GM19239 (cell line): ENCODE data around the gene RMC1.
"Not testable (repeated sequence)": the region's sequence is repeated elsewhere in the genome, so short reads cannot be mapped to it uniquely, and the experiment has no call there.

Experiments used
- DNase-seq: peaks from one replicate; pipeline ENCODE4 v3.0.0; 2011; ENCODE audit warnings: low spot score; ENCODE audit not compliant: insufficient read length
- FAIRE-seq: peaks from 2 replicates; lab custom pipeline; 2011; peaks lifted over from hg19 to GRCh38; lab: Jason Lieb, UNC

The RMC1 gene

DNA sequence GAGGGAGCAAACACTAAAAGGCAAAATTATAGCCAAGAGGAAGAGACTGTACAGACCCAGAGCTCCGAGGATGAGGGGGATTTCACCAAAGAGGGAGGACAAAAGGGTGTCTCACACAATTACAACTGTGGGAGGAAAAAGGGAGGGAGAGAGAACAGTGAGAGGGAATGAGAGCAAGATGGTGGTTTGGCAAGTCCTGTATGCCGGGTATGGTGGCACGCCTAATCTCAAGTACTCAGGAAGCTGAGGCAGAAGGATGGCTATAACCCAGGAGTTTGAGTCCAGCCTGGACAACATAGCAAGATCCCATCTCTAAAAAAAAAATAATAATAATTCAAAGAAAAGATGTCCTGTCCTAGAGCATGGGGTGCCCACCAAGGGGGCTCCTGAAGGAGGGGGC is 48.7 kb downstream of the RMC1 start:
- FAIRE-seq (no peak), DNase-seq (no peak)

DNA sequence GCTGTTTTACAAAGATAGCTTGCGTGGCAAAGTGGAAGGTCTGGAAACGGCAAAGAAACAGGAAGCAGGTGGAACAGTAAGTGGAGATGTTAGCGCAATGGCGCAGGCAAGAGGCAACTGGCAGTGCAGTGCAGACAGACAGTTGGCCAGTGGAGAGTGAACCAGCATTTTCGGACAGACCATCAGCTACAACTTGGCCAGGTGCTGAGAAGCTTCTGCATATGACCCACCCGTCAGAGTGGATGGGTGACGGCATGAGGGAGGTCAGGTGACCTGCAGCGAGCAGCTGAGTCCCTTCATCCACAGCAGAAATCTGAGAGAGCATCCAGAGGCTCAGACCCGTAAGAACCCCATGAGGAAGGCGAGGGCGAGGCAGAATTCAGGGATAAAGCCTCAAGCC is 49.2 kb downstream of the RMC1 start:
- DNase-seq (no peak), FAIRE-seq (no peak)

DNA sequence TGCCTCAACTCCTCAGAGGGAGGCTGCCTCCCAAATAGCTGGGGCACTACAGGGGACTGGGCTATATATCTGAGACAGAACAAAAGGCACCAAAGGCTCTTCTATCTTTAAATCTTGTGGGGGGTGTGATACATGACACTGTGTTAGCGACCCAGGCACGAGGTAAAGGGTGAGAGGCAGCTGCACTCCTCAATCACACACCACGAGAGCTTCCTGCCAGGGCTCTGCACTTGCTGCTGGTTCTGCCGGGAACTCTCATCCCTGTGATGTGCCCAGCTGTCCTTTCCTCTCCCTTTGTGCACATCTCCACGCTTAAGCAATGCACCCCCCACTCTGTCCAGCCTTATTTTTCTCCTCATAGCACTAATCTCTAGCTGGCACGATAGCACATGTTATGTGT is 50.6 kb downstream of the RMC1 start:
- FAIRE-seq (no peak), DNase-seq (no peak)

DNA sequence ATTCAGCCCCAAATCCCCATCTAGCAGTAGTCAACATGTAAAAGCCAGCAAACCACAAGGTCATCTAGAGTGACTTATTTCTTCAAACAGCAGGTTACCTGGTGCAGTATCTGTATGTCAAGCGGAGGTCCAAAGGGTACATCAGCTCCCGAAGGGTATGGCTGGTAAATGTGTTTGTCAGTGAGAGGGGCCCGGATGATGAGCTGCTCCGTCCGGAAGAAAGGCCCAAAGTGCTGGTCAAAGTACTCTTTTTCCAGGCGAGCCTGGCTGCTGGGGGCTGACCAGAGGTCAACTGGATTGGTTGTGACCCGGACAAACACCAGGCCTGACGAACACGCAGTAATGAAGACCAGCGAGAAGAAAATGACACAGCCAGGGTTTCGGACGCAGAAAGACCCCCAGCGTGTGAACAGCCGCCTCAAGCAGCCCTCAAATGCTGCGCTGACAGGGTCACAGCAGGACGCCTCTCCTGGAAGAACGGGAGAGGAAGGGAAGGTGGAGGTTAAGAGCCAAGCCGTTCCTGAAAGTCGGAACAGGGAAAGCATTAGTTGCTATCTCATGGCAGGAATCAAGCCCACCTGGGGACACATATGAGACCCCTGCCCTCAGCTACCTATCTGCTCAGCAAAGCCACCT is 53.0 kb downstream of the RMC1 start:
- no peak for FAIRE-seq
- no peak for DNase-seq

DNA sequence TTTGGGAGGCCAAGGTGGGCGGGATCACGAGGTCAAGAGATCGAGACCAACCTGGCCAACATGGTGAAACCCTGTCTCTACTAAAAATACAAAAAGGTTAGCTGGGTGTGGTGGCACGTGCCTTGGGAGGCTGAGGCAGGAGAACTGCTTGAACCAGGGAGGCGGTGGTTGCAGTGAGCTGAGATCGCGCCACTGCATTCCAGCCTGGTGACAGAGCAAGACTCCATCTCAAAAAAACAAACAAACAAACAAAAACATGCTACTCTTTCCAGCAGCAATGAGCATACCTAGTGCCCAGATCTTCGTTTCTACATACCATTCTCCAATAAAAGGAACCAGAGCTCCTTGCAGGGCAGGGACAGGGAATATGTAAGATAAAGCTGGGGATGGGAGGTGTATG is 54.2 kb downstream of the RMC1 start:
- not testable (repeated sequence) for DNase-seq, FAIRE-seq

DNA sequence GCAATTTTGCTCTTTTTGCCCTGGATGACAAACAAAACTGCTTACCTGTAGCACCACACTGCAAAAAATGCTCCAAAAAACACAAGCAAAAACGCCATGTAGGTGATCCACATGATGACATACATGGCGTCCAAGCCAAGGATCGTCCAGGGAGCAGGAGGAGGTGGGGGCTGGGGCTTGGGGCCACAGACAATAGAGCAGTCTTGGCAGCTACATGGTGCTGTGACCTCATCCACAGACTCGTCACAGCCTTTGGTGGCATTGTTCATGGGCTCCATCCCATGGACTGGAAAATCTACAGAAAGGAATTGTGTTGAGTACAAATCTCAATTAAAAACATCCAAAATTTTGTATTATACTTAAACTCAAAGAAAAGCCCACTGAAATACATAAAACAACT is 56.9 kb downstream of the RMC1 start:
- no peak for FAIRE-seq

DNA sequence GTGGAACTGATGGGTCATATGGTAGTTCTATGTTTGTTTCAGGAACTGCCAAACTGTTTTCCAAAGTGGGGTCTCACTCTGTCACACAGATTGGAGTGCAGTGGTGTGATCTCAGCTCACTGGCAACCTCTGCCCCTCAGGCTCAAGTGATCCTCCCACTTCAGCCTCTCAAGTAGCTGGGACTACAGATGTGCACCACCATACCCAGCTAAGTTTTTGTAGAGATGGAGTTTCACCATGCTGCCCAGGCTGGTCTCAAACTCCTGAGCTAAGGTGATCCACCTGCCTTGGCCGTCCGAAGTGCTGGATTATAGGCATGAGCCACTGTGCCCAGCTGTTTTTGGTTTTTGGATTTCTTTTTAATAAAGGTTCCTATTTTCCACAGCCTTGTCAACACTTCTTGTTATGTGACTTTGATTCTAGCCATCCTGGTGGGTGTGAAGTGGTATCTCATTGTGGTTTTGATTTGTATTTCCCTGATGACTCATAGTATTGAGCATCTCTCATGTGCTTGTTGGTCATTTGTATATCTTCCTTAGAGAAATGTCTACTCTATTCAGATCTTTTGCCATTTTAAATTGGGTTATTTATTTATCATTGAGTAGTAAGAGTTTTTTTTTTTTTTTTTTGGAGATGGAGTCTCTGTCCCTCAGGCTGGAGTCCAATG is 60.2 kb downstream of the RMC1 start:
- FAIRE-seq (no peak), DNase-seq (no peak)

More for the DNA sequence above, 56.9 kb downstream of the RMC1 start:
- no peak for DNase-seq

DNA sequence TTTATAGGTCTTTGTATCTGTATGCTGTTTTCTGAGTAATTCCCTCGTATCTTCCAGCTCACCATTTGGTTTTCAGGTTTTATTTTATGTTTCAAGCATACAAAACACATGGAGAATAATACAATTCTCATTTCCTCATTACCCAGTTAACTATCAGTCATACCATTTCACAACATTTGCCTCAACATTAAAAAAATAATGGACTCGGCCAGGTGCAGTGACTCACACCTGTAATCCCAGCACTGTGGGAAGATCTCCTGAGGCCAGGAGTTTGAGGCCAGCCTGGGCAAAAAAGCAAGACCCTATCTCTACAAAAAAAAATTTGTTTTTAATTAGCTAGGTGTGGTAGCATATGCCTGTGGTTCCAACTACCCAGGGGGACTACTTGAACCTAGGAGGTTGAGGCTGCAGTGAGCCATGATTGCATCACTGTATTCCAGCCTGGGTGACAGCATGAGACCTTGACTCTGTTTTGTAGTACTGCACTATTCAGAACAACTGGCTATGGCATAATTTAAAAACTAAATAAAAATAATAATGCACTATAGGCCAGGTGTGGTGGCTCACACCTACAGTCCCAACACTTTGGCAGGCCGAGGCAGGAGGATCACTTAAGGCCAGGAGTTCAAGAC is 62.7 kb downstream of the RMC1 start:
- DNase-seq (no peak), FAIRE-seq (no peak)

DNA sequence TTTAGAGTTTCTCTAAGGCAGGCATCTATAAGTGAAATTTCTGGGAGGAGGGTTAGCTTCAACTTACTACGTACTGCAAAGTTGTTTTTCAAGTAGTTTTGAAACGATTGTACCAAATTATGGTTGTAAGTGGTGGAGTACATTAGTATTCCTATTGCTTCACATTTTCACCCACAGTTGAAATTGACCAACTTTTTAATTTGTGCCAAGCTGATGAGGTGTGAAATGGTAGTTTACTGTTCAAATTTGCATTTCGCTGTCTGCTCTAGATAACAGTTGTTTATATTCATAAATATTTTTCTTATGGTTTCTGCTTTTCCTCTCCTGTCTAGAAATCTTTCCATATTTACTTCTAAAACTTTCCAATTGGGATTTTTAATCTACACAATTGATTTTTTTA is 64.4 kb downstream of the RMC1 start:
- no peak for FAIRE-seq
- no peak for DNase-seq

DNA sequence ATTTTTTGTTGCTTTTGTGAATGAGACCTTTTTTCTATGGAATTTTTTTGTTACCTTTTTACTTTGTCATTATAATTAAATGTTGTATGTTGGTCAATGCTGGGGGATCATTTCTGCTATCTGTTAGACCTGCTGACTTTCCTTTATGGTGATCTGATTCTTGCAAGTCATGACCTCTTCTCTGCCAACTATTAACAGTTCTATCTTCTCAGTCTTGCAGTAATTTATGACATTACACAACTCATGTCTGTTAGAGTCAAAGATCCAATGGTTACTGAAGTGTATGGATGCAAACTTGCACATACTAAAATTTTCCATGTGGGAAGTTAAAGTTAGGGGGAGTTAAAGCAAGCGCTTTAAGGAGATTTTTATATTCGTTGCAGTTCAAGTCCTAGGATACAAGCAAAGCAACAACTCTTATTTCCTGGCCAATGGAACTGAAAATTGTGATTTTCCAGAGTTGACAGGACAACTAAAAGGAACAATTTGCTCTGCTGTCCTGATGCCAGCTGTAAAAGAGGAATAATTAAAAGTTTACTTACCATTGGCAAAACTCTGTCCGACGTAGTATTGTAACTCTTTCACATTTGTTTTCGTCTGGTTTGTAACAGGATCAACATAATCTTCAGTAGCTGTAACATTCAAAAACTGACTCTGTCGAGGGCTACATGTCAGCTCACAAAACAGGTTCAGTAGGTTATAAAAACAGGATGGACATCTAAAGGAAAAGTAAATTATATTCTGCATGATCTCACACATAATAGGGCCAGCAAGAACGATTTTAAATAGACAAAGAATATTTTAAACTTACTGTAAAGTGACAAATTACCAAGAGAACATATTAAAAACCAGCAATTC is 65.2 kb downstream of the RMC1 start:
- no peak for DNase-seq
- no peak for FAIRE-seq

DNA sequence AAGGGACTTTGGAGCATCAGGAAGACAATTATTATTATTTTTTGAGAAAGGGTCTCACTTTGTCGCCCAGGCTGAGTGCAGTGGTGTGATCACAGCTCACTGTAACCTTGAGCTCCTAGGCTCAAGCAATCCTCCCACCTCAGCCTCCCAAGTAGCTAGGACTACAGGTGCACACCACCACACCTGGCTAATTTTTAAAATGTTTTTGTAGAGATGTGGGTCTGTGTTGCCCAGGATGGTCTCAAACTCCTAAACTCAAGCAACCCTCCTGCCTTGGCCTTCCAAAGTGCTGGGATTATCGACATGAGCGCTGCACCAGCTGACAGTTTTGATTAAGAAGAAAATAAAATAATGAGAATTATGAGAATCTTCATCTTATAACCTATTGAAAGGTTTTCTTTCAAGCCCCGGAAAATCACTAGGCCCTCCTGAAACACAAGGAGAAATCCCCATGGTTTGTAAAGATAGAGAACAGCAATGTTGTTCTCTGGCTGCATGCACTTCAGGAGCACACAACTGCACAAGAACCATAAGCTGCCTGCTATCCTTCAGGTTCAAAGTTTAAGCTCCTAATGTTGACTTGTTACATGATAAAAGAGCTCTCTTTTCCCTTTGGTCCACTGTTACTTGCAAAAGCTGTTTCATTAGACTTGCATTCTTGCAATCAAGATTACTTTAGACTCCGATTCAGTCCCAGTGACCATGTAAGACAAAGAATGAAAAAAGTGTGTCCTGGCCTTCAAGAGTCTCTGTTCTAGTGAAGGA is 66.2 kb downstream of the RMC1 start:
- FAIRE-seq (no peak), DNase-seq (no peak)

DNA sequence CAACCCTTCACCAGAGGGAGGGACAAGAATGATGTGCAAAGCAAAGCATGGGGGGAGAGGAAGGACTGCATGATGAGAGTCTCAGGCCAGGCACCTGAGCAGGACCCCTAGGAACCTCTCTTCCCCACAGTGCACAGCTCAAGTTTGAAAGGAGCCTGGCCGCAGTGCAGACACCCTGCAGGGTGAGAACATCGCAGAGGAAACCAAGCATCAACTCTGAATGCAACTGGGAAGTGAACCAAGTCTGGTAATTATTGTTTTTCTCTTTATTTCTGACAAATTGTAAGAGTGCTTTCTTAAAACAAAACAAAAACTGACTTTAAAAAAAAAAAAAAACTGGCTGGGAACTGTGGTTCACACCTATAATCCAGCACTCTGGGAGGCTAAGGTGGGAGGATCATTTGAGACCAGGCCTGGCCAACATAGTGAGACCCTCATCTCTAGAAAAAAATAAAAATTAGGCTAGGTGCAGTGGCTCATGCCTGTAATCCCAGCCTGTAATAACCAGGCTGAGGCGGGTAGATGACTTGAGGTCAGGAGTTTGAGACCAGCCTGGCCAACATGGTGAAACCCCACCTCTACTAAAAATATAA is 67.7 kb downstream of the RMC1 start:
- no peak for DNase-seq

DNA sequence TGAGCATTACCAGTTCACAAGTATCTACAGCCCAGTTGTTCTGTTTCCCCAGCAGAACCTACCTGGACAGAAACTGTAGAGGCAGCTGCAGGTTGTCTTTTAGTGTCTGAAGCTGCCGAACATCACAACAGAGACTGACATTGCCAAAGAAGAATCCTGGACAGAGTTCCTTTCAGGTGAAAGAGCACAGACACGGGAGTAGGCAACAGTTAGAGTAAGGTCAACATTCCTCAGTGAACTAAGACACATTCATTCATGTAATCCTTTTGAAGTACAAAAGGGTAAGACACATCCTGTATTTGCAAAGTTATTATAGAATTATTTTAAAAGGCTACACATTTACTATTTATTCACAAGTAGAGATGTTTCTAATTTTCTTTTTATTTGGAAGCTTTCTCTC is 68.7 kb downstream of the RMC1 start:
- no peak for DNase-seq
- FAIRE-seq = no peak

More for the DNA sequence above, 67.7 kb downstream of the RMC1 start:
- FAIRE-seq = no peak

DNA sequence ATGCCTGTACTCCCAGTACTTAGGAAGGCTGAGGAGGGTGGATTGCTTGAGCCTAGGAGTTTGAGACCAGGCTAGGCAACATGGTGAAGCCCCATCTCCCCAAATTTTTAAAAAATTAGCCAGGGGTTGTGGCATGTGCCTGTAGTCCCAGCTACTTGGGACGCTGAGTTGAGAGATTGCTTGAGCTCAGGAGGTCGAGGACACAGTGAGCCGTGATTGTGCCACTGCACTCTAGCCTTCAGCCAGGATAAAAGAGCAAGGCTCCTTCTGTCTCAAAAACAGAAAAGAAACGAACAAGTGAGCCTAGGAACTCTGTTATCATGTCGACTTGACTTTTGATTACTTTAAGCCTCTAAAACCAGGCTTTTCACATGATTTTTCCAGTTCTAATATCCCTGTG is 69.3 kb downstream of the RMC1 start:
- FAIRE-seq = no peak
- no peak for DNase-seq

DNA sequence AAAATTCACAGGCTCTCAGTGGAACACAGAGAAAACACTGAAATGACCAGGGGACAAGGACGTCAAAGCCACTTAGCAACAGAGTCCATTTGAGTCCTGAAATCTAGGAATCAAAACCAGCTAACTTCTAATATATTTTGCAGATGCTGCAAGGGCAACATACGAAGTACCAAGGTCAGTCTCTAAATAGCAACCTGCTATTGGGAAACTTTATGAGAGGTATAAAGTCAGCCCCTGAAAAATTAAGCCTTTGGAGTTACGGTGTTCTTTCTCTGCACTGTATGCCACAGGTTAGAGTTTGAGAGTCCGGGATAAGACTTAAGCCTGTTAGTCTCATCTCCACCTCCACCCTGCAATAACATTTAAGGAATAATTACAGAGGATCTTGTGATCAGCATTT is 69.7 kb downstream of the RMC1 start:
- FAIRE-seq (no peak), DNase-seq (no peak)

DNA sequence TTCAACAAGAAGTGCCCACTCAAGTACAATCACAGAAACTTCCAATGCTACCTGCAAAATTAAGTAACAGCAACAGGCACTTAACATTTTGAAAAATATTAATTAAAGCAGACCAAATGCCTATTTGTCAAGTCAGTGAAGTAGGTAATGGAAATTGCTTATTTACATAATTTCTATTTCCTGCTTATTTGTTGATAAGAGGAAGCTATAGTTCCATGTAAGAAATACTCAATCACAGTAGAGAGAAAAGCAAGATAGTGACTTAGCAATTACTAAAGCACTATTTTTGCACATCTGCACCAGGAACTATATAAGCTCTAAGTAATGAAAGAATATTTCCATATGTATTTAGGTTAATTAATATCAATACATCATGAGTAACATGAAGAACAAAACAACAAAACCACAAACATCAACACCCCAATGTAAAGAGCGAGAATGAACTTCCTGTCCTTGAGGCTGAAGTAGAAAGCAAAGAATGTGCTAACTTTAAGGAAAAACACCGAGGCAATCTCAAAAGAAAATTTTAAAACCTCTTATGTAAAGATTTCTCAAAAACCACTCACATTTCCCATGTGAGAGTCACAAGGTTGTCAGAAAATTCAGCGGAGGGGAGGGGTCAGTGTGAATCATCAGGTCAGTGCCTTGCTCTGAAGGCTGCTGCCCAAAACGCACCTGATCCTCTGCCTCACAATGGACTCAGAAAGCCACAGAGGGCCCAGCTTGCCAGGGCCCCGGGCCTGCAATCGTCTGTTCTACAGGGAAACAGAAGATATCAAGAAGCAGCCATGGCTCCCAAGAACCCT is 70.5 kb downstream of the RMC1 start:
- FAIRE-seq (no peak), DNase-seq (no peak)

DNA sequence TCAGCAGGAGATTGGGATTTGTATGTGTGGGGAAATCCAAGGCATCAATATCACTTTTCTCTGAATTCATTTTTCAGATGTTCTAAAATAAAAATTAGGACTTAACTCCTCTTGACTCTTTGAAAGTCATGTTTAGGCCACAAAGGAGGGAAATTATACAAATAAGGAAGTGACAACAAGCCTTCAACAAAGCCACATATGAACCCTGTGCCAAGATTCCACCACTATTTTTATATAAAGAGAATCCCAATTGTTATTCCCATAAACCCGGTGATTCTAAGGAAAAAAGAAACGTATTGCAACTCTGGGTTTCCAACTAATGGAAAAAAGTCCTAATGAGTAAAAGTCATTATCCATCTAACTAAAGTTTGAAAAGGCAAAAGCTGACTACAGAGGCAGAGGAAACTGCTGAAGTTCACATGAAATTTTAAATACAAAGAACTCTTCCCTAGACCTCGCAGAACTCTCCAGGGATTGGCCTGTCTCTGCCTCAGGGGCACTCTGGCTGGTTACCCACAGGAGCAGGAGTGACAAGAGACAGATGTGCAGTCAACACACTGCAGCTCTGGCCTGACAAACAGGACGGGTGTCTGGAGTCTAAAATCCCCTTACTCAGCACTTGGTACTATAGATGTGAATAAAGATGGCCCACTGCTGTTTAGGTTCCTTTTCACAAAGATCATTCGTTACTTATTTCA is 71.4 kb downstream of the RMC1 start:
- FAIRE-seq = no peak
- DNase-seq = no peak

DNA sequence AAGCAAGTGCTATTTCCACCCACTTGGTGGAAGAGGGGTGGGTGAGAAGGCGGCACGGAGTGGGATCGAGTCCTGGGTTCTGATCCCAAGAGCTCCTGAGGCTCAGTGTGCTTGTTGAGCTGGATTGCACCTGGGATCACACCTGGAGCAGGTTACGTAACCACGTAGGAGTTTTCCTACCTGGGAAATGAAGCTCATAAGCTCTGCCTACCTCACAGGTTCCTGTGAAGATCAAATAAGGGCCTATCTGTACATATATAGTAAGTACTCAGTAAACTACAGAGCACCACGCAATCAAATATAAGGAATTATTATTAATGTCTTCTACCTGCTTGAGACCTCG is 72.0 kb downstream of the RMC1 start:
- DNase-seq (no peak), FAIRE-seq (no peak)
